Sigmoid colon (tissue), 3 donors: ENCODE measurements around the gene ARHGAP22.

Experiments used
- CTCF ChIP-seq, 4 experiments: fragments of 450-650 bp in 3 of 4; fragments of 200-600 bp in 1 of 4; IDR thresholded peaks; one replicate each; pipeline ENCODE4 v1.5.1; 2016 to 2019; ENCODE audit warnings: antibody characterized with exemption in 4 of 4, mild to moderate bottlenecking in 3 of 4, moderate library complexity in 2 of 4
- POLR2A ChIP-seq, 2 donors: fragments of 450-650 bp; IDR thresholded peaks; one replicate each; pipeline ENCODE4 v1.6.1; 2016; ENCODE audit warnings: antibody characterized with exemption in 2 of 2, mild to moderate bottlenecking in 2 of 2, moderate library complexity in 2 of 2

GRCh38 chr10:48460182-48460581 lies 144.7 kb downstream of the ARHGAP22 start:
- no peak for TF ChIP-seq CTCF (IDR thresholded peaks at IDR 0.05)
- TF ChIP-seq POLR2A (IDR thresholded peaks at IDR 0.05): no peak
